ENCODE data around the gene ARSB. TPM values are rescaled to one million over a fixed set of nuclear protein-coding genes. Genes with fewer than 3 reads are reported as not detected.

Gene ARSB
- total RNA-seq, 4 donors from 2014 or later, result 9.1 to 12.7 (median 10.7) TPM

GRCh38 chr5:78761840-78762239 lies 223.3 kb downstream of the ARSB start:
- intact Hi-C loops (cut with DNase I; ENCODE audit: low total_unique reads) (no loop called here), in situ Hi-C loops (cut with MboI; ENCODE audit: low pct_ligation_motif_present in 1 of 4, low pct_unique_long_range_greater_than_20kb in 1 of 4, low sequenced_read_pairs in 3 of 4) (no loop called here)
- peaks cover 0 to 26% (median 4%) of the 10 kb centered on the region in 4 donors for H3K4me1 ChIP-seq
- H3K9me3 ChIP-seq, result no peaks in the 10 kb centered on the region
- no peak for TF ChIP-seq CTCF (IDR thresholded peaks at IDR 0.05)
- TF ChIP-seq POLR2AphosphoS5 (IDR thresholded peaks at IDR 0.05), result no peak
- no peaks in the 10 kb centered on the region for H3K27me3 ChIP-seq
- H3K36me3 ChIP-seq, result no peaks in the 10 kb centered on the region
- H3K27ac ChIP-seq, result no peak overlapping the region
- H3K4me3 ChIP-seq, result no peak overlapping the region
- 40 to 88% methylated on average over 1 to 6 of the region's 6 CpGs for WGBS, 2 donors (ENCODE audit: low coverage in 1 of 2)
- DNase-seq, result no peak

- H3K36me3 ChIP-seq, result no peaks in the 10 kb centered on the region
- peaks cover 0 to 15% (median 3%) of the 10 kb centered on the region in 4 donors for H3K4me1 ChIP-seq
- H3K27me3 ChIP-seq, result no peaks in the 10 kb centered on the region
- H3K27ac ChIP-seq, result no peak overlapping the region
- intact Hi-C loops (cut with DNase I; ENCODE audit: low total_unique reads) (no loop called here), in situ Hi-C loops (cut with MboI; ENCODE audit: low pct_ligation_motif_present in 1 of 4, low pct_unique_long_range_greater_than_20kb in 1 of 4, low sequenced_read_pairs in 3 of 4) (no loop called here)
- no peak for TF ChIP-seq POLR2AphosphoS5 (IDR thresholded peaks at IDR 0.05)
- TF ChIP-seq CTCF (IDR thresholded peaks at IDR 0.05), result peak in 1 of 5 experiments; percentile 15
- TF ChIP-seq EP300 (IDR thresholded peaks at IDR 0.05; ENCODE audit: low read depth), result no peak
- TF ChIP-seq POLR2A (IDR thresholded peaks at IDR 0.05), result no peak
- H3K9me3 ChIP-seq, result no peaks in the 10 kb centered on the region
- H3K4me3 ChIP-seq, result no peak overlapping the region
- DNase-seq, result no peak
Observed at GRCh38 chr5:78760770-78761169, 224.3 kb downstream of the ARSB start.

DNA sequence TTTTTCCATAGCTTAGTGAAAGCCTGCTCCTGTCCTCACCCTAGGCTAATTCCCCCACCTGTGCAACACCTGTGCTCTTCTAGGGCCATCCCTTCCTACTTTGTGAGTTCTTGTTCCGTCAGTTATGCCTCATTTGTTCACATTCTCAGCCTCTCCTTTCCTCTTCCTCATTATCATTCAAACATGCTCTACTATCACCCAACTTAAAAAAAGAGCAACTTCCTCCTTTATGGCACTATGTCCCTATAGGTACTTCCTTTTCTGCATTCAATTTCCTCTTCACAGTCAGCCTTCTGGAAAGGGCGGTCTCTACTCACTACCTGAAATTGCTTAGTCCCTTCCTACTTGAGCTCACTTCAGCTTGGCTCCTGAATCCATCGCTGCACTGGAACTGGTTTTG lies 224.7 kb downstream of the ARSB start:
- 82 to 88% methylated on average over 3 of the region's 3 CpGs for WGBS, 2 donors (ENCODE audit: low coverage in 1 of 2)

DNA sequence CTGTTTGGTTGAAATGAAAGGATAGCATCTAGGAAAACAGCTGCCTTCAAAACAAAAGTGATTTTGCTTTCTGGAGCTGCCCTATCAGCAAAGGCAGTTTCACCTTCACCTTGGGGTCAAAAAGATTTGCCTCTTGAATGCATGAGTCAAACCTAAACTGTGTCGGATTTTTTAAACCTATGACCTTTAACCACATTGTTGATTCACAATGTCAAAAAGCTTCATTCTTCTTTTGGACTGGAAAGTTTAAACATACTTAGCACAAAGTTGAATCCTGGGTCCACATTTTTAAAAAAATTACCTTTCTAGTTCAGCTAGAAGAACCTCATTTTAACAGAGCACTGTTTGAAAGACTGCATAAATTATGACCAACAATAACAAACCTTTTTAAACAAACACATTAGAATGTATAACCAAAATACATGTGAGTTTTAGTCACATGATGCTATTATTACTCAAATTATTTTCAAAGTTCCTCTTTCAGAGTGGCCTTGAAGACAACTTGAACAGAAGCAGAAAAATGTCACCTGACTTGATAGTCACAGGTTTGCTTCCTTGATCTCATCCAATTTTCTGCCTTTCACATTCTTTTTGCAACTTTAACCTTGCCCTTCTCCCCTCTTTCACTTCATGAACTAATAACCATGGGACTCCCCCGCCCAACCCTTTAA lies 226.8 kb downstream of the ARSB start:
- H3K36me3 ChIP-seq, result no peaks in the 10 kb centered on the region
- peaks cover 0 to 12% (median 2%) of the 10 kb centered on the region in 4 donors for H3K4me1 ChIP-seq
- intact Hi-C loops (cut with DNase I; ENCODE audit: low total_unique reads), result no loop called here
- H3K27me3 ChIP-seq, result no peaks in the 10 kb centered on the region
- TF ChIP-seq EP300 (IDR thresholded peaks at IDR 0.05; ENCODE audit: low read depth), result no peak
- no peak for TF ChIP-seq CTCF (IDR thresholded peaks at IDR 0.05)
- no peak for TF ChIP-seq POLR2A (IDR thresholded peaks at IDR 0.05)
- TF ChIP-seq POLR2AphosphoS5 (IDR thresholded peaks at IDR 0.05), result no peak
- DNase-seq, result no peak
- H3K9me3 ChIP-seq, result no peaks in the 10 kb centered on the region
- H3K4me3 ChIP-seq, result no peak overlapping the region
- in situ Hi-C loops (cut with MboI; ENCODE audit: low pct_ligation_motif_present in 1 of 4, low pct_unique_long_range_greater_than_20kb in 1 of 4, low sequenced_read_pairs in 3 of 4), result no loop called here
- no peak overlapping the region for H3K27ac ChIP-seq
- 67 to 75% methylated on average over 2 of the region's 2 CpGs for WGBS, 2 donors (ENCODE audit: low coverage in 1 of 2)

More for the DNA sequence above, 224.7 kb downstream of the ARSB start:
- intact Hi-C loops (cut with DNase I; ENCODE audit: low total_unique reads), result no loop called here
- no peaks in the 10 kb centered on the region for H3K9me3 ChIP-seq
- in situ Hi-C loops (cut with MboI; ENCODE audit: low pct_ligation_motif_present in 1 of 4, low pct_unique_long_range_greater_than_20kb in 1 of 4, low sequenced_read_pairs in 3 of 4), result no loop called here
- no peaks in the 10 kb centered on the region for H3K36me3 ChIP-seq
- no peak overlapping the region for H3K27ac ChIP-seq
- peaks cover 0 to 12% (median 2%) of the 10 kb centered on the region in 4 donors for H3K4me1 ChIP-seq
- H3K4me3 ChIP-seq, result no peak overlapping the region
- DNase-seq, result no peak
- H3K27me3 ChIP-seq, result no peaks in the 10 kb centered on the region
- TF ChIP-seq POLR2A (IDR thresholded peaks at IDR 0.05) (no peak), CTCF (IDR thresholded peaks at IDR 0.05) (no peak), POLR2AphosphoS5 (IDR thresholded peaks at IDR 0.05) (no peak), EP300 (IDR thresholded peaks at IDR 0.05; ENCODE audit: low read depth) (no peak)

Data from transverse colon (tissue), 4 donors.